NCI-H226 (cell line): Measurements from ENCODE around the gene PDCD6IP.
"Not testable (repeated sequence)": the region's sequence is repeated elsewhere in the genome, so short reads cannot be mapped to it uniquely, and the experiment has no call there.

ENCODE experiments used
- DNase-seq: peaks from one replicate; pipeline ENCODE4 v3.0.0-alpha.2; 2015

The PDCD6IP gene

GRCh38 chr3:33798418-33799201 is at the start of gene PDCD6IP:
Gene PDCD6IP (plus strand): TSS chr3:33798630. CDS start chr3:33798729, 99 bp downstream.
- peak; percentile 93 for DNase-seq

- peak; percentile 23 for DNase-seq
Observed at GRCh38 chr3:33749546-33750210, 48.8 kb upstream of the PDCD6IP start.

- DNase-seq, result no peak
Observed at GRCh38 chr3:33750211-33750548, 48.2 kb upstream of the PDCD6IP start.

- no peak for DNase-seq
Observed at GRCh38 chr3:33751336-33751735, 47.1 kb upstream of the PDCD6IP start.

GRCh38 chr3:33754391-33754790 is 44.0 kb upstream of the PDCD6IP start:
- DNase-seq, result not testable (repeated sequence)

- no peak for DNase-seq
Observed at GRCh38 chr3:33758281-33758680, 40.1 kb upstream of the PDCD6IP start.

GRCh38 chr3:33758864-33759263 is 39.6 kb upstream of the PDCD6IP start:
- no peak for DNase-seq

GRCh38 chr3:33768578-33769330 is 29.7 kb upstream of the PDCD6IP start:
- no peak for DNase-seq

- DNase-seq, result no peak
Observed at GRCh38 chr3:33773637-33774036, 24.8 kb upstream of the PDCD6IP start.

- peak; percentile 21 for DNase-seq
Observed at GRCh38 chr3:33775363-33775762, 23.1 kb upstream of the PDCD6IP start.

GRCh38 chr3:33777996-33778395 is 20.4 kb upstream of the PDCD6IP start:
- no peak for DNase-seq

GRCh38 chr3:33779751-33780150 is 18.7 kb upstream of the PDCD6IP start:
- no peak for DNase-seq

- DNase-seq, result not testable (repeated sequence)
Observed at GRCh38 chr3:33781413-33781812, 17.0 kb upstream of the PDCD6IP start.

- DNase-seq, result no peak
Observed at GRCh38 chr3:33786565-33787327, 11.7 kb upstream of the PDCD6IP start.

- no peak for DNase-seq
Observed at GRCh38 chr3:33787328-33788009, 11.0 kb upstream of the PDCD6IP start.

GRCh38 chr3:33789183-33789954 is 9.1 kb upstream of the PDCD6IP start:
- DNase-seq, result no peak

GRCh38 chr3:33790091-33790490 is 8.3 kb upstream of the PDCD6IP start:
- DNase-seq, result no peak

GRCh38 chr3:33791477-33792166 is 6.8 kb upstream of the PDCD6IP start:
- no peak for DNase-seq

- DNase-seq, result no peak
Observed at GRCh38 chr3:33792167-33792892, 6.1 kb upstream of the PDCD6IP start.

GRCh38 chr3:33795131-33795530 is 3.3 kb upstream of the PDCD6IP start:
- DNase-seq, result no peak
